Uterus (tissue), 2 donors: ENCODE data around the gene GFM2.

ENCODE experiments used
- POLR2A ChIP-seq, 2 donors: fragments of 450-650 bp; IDR thresholded peaks; one replicate each; pipeline ENCODE4 v1.6.1; 2016; ENCODE audit warnings: antibody characterized with exemption in 2 of 2, mild to moderate bottlenecking in 1 of 2, moderate library complexity in 1 of 2
- TF ChIP-seq, protein P1 (sequence below), 4 experiments: fragments of 200-600 bp in 2 of 4; fragments of 450-650 bp in 2 of 4; sonication (generic) in 2 of 4; IDR thresholded peaks; one replicate each; pipeline ENCODE4 v1.5.1; 2016 to 2019; ENCODE audit warnings: antibody characterized with exemption in 4 of 4, mild to moderate bottlenecking in 2 of 4, moderate library complexity in 1 of 4

DNA sequence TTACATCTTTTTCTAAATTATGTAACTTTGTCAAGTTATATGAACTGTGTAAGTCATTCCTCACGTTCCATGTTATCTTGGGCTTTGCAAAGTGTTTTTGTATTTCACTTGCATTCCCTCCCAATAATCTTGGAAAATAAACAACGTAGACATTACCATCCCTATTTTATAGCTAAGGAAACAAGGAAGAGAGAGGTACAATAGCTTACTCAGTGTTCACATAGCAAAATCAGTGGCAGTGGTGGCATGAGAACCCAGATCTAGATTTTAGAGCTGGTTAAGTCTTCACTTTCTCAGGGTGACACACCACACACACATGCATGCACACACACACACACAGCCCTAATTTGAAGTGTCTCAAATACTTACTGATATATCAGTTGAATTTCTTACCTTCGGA lies 34.3 kb upstream of the GFM2 start:
- TF ChIP-seq, protein P1, sequence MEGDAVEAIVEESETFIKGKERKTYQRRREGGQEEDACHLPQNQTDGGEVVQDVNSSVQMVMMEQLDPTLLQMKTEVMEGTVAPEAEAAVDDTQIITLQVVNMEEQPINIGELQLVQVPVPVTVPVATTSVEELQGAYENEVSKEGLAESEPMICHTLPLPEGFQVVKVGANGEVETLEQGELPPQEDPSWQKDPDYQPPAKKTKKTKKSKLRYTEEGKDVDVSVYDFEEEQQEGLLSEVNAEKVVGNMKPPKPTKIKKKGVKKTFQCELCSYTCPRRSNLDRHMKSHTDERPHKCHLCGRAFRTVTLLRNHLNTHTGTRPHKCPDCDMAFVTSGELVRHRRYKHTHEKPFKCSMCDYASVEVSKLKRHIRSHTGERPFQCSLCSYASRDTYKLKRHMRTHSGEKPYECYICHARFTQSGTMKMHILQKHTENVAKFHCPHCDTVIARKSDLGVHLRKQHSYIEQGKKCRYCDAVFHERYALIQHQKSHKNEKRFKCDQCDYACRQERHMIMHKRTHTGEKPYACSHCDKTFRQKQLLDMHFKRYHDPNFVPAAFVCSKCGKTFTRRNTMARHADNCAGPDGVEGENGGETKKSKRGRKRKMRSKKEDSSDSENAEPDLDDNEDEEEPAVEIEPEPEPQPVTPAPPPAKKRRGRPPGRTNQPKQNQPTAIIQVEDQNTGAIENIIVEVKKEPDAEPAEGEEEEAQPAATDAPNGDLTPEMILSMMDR (IDR thresholded peaks at IDR 0.05): no peak
- no peak for TF ChIP-seq POLR2A (IDR thresholded peaks at IDR 0.05)
